HL-60 (cell line): Measurements from ENCODE around the gene RECK.

ENCODE experiments used
- DNase-seq, 2 experiments: peaks; one replicate each; pipeline ENCODE4 v3.0.0-alpha.2; 2010 to 2020; ENCODE audit warnings: low read depth in 1 of 2, low spot score in 1 of 2
- H3K27ac ChIP-seq: fragments of 250-450 bp; sonication (Bioruptor Pico); replicated peaks from 2 replicates; pipeline ENCODE4 v1.5.1; 2020; ENCODE audit warnings: mild to moderate bottlenecking, moderate library complexity
- H3K27me3 ChIP-seq: fragments of 250-450 bp; sonication (Bioruptor Pico); 2 replicates; pipeline ENCODE4 v1.5.1; 2021; ENCODE audit warnings: mild to moderate bottlenecking, moderate library complexity; ENCODE audit not compliant: insufficient read depth, poor library complexity, severe bottlenecking
- H3K4me3 ChIP-seq: replicated peaks from 2 replicates; pipeline ENCODE4 v1.5.1; 2011; ENCODE audit warnings: mild to moderate bottlenecking, control low read depth, low read length; ENCODE audit not compliant: insufficient read depth
- CTCF ChIP-seq: IDR thresholded peaks from one replicate; pipeline ENCODE4 v1.5.1; 2011; ENCODE audit warnings: low read length, control low read depth, inconsistent platforms; ENCODE audit not compliant: insufficient read depth
- GABPA ChIP-seq: IDR thresholded peaks from 2 replicates; pipeline ENCODE4 v1.6.1; 2012; ENCODE audit warnings: low read depth
- POLR2AphosphoS5 ChIP-seq: IDR thresholded peaks from 2 replicates; pipeline ENCODE4 v1.6.1; 2012; ENCODE audit warnings: low read depth
- REST ChIP-seq: IDR thresholded peaks from 2 replicates; pipeline ENCODE4 v1.6.1; 2012; ENCODE audit warnings: low read depth; ENCODE audit not compliant: insufficient replicate concordance
- SPI1 ChIP-seq: IDR thresholded peaks from 2 replicates; pipeline ENCODE4 v1.6.1; 2012; ENCODE audit warnings: low read depth, mild to moderate bottlenecking, borderline replicate concordance

Gene RECK

GRCh38 chr9:36050476-36050875, 13.8 kb downstream of the RECK start:
- no peak for DNase-seq
- H3K27ac ChIP-seq = no peak overlapping the region
- no peak for TF ChIP-seq REST
- no peak for TF ChIP-seq POLR2AphosphoS5
- no peak for TF ChIP-seq CTCF
- TF ChIP-seq SPI1 = no peak
- no peak for TF ChIP-seq GABPA
- no peaks in the 10 kb centered on the region for H3K27me3 ChIP-seq
- H3K4me3 ChIP-seq = no peak overlapping the region

- H3K27ac ChIP-seq = no peak overlapping the region
- no peak for DNase-seq
- TF ChIP-seq REST (no peak), POLR2AphosphoS5 (no peak), GABPA (no peak), SPI1 (no peak), CTCF (no peak)
- H3K4me3 ChIP-seq = no peak overlapping the region
- no peaks in the 10 kb centered on the region for H3K27me3 ChIP-seq
Measured at GRCh38 chr9:36051317-36051716, 14.6 kb downstream of the RECK start.

GRCh38 chr9:36053971-36054370, 17.3 kb downstream of the RECK start:
- no peak for TF ChIP-seq POLR2AphosphoS5
- no peak for TF ChIP-seq REST
- TF ChIP-seq SPI1 = no peak
- TF ChIP-seq CTCF = no peak
- no peak for TF ChIP-seq GABPA
- Histone ChIP-seq H3K27ac (no peak overlapping the region), H3K27me3 (no peaks in the 10 kb centered on the region), H3K4me3 (no peak overlapping the region)
- DNase-seq = no peak
